Activated CD4-positive, alpha-beta T cell treated with anti-CD3 and anti-CD28 coated beads, Interleukin-2, Interleukin-6, amounts not matched to agents 100 ng/mL and 50 ng/mL, durations not matched to agents 16 hours and 8 hours (primary cell): Measurements from ENCODE around the gene KDM4E.
"Not testable (repeated sequence)": the region's sequence is repeated elsewhere in the genome, so short reads cannot be mapped to it uniquely, and the experiment has no call there.

Experiments
- DNase-seq: peaks from one replicate; pipeline ENCODE4 v3.0.0-alpha.2; 2020

Gene KDM4E

DNA sequence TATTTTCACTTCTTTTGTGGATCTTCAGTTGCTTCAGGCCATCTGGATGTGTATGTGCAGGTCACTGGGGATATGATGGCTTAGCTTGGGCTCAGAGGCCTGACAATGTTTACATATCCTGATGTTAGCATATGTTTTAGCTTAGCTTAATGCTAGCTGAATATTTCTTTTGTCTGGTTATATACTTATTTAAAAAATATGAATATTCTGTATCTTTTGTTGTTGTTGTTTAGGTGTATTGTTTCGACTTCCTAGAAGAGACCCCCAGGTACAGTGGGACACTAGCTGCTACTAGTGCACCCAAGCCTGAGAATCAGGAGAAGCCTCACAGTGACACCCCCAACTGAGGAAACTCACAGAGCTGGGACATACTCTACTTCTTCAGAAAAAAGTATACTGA, at the start of gene KDM4E:
TSS of gene KDM4E (plus strand) at position 301 of the 400 bp plus-strand sequence. CDS start 300 bp downstream, outside the sequence.
- no peak for DNase-seq

DNA sequence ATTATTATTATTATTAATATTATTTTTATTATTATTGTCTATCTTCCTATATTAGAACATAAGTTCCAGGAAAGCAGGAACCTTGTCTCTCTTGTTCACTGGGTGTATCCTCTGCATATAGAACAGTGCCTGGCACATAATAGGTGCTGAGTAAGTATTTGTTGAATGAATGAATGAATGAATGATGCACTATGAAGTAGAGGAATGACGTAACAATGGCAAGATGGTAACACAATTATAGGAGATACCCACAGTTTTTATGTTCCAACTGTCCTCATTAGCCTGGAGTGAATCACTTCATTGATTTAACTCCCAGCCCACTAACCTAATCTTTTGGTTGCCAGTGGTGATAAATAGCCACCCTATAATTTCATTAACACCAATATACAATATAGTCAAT, 49.5 kb upstream of the KDM4E start:
- DNase-seq: no peak

DNA sequence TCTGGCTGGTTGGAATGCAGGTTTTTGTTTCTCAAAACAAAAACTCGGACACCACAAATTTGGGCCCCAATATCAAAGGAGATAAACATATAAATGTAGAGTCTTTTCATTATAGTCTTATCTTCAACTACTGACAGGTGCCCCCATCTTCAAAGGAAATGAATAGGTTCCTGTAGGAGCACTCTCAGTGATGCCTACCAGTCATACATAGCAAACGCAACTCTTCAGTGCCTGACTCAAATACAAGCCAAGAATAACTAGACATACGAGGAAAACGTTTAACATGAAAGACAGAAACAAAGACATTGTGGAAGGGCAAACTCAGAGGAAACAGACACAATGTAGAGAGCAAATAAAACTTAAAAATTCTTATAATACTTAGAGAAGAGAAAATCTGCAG, 37.7 kb upstream of the KDM4E start:
- no peak for DNase-seq

DNA sequence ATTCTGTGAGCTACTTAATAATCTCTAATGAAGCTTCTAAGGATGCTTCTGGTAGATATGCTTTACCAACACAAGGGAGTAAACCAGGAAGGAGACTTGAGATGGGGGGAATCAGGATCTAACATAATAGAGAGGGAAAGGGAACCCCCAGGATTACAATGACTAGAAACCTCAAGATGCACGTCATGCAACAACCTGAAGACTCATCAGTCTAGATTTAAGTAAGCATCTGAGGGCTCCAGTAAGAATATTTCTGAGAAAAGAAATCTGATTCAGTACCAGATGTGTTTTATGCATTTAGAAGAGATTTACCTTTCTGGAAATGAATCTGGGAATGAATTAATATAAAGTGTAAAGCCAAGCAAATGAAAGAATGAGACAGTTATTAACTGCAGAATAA, 36.3 kb upstream of the KDM4E start:
- peak; percentile 40 for DNase-seq

DNA sequence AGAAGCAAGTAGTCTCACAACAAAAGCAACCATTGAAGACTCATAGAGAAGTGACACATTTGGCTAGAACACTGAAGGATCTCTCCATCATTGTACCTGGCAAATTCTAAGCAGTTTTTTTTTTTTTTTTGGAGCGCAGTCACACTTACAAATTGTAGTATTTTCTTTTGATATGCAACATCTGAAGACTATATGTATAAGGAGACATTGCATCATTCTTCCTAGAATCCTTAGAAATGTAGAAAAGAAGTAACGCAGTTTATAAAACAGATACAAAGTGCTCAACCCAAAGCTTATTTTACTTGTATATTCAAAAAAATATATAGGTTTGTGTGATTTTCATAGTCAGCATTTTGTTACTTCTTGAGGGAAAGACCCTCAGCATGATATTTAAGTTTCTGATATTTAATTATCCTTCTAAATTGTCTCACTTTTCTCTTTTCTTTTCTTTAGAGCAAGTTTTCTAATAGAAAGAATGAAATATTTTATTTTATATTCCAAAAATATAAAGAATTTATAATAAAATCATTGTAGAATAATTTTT, 31.6 kb upstream of the KDM4E start:
- no peak for DNase-seq

DNA sequence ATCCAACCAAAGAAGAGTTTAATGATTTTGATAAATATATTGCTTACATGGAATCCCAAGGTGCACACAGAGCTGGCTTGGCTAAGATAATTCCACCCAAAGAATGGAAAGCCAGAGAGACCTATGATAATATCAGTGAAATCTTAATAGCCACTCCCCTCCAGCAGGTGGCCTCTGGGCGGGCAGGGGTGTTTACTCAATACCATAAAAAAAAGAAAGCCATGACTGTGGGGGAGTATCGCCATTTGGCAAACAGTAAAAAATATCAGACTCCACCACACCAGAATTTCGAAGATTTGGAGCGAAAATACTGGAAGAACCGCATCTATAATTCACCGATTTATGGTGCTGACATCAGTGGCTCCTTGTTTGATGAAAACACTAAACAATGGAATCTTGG, 27.6 kb upstream of the KDM4E start:
- no peak for DNase-seq

DNA sequence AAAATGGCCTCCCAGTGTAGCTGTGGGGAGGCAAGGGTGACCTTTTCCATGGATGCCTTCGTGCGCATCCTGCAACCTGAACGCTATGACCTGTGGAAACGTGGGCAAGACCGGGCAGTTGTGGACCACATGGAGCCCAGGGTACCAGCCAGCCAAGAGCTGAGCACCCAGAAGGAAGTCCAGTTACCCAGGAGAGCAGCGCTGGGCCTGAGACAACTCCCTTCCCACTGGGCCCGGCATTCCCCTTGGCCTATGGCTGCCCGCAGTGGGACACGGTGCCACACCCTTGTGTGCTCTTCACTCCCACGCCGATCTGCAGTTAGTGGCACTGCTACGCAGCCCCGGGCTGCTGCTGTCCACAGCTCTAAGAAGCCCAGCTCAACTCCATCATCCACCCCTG, 26.8 kb upstream of the KDM4E start:
- no peak for DNase-seq

DNA sequence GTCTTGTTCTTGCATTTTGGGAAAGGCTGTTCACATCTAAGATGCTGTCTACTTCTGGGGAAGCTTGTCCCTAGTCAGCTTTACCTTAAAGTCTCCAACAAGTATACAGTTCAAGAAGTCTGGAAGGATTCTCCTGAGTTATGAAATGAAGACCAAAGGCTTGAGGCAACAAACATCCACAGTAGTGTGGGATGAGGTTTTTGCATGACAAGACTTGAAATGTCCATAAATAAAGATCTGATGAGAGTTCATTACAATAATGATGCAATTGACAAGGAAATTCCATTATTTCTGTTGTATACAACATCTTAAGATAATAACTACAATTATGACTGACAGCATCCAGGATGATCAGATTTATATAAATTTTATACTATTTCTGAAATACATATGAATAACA, 21.3 kb upstream of the KDM4E start:
- DNase-seq: no peak

DNA sequence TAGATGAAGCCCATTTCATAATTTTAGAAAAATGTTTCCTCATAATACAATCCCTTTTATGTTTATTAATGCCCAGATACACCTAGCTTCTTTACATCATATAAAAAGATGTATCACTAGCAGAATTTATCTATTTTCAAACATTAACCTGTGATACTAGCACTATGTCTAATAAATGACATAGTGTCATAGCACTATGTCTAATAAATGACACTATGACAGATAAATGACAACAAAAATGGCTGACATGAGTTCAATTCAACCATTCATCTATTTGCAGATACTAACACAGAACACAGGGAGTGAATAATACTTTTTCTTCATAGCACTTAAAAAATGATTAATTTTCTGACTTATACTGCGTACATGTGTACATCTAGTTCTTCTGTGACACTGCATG, 19.4 kb upstream of the KDM4E start:
- no peak for DNase-seq

DNA sequence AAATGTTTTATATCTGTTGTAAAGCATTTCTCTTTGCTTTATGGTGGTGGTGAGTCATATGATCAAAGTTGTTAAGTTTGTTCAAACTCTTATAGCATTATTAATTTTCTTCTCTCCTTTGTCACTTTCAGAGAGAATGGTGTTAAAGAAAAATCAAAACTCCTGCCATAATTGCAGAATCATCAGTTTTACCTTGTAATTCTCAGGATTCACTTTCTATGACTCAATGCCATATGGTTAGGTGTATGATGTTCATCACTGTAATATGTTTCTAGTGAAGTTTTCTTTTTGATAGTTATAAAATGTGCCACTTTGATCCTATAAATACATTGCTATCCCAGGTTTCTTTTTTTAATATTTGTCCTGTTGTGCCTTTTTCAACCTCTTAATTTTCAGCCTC, 13.7 kb upstream of the KDM4E start:
- no peak for DNase-seq

DNA sequence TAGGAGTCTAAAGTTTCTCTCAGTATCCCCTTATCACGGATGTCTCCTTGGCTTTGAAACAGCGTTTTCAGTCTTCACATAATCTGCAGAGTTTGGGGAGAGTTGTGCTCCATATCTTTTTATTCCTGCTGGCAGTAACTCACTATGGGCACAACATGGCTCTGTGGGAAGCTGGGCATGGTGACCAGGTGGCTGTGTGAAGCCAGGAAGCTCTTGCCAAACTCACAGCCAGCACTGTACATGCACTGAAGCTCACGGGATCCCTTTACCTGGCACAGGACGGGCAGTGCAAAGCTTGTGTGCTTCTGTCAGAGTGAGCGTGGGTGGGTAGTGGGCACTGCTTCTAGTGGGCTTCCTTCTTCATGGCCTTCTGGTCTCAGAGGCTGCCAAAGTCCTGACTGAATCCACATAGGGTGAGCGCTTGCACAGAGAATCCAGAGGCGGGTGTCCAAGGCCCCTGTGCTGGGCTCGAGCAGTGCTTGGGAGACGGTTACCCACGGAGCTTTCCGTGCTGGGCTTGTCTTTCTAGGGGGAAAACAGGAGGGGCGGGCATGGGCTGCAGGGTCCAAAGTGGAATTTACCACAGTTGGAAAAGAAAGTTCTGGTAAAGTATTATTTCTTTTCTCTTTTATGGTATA, 10.8 kb upstream of the KDM4E start:
- DNase-seq: no peak

DNA sequence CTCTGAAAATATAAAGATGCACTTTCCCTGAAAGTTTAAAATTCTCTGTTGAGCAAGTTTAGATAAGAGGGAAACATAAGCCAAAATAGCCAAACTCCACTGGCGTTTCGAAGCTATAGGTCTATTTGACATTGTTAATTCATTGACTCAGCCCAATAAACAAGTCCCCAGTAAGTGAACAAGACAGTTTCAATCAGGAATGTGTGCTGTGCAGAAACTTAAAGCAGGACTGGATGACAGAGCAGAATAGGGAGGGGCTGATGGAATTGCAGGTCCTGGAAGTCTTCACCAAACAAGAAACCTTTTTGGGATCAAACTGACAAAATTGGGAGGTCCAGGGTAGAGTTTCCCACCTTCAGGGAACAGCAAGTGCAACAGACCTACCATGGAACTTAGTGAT, 8.9 kb upstream of the KDM4E start:
- no peak for DNase-seq

DNA sequence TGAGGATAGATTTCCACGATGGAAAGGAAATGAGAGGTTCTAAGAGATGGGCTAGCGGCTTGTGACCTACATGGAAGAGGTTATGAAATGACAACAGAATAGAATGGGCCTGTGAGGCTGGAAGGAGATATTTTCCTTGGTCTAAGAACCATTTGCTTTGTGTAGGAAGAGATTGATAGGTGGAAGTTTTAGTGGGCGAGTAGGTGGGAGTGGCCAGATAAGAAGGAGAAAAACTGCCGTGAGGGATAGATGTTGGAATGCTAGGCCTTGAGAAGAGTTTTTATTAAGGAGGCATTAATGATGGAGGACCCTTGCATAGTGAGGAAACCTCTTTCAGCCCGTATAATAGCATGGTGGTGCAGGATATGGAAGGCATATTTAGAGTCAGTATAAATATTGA, 3.6 kb upstream of the KDM4E start:
- not testable (repeated sequence) for DNase-seq

DNA sequence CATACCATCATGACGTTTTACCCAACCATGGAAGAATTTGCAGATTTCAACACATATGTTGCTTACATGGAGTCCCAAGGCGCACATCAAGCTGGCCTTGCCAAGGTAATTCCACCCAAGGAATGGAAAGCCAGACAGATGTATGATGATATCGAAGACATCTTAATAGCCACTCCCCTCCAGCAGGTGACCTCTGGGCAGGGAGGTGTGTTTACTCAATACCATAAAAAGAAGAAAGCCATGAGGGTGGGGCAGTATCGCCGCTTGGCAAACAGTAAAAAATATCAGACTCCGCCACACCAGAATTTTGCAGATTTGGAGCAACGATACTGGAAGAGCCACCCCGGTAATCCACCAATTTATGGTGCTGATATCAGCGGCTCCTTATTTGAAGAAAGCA, 536 bp downstream of the KDM4E start:
- DNase-seq: not testable (repeated sequence)

DNA sequence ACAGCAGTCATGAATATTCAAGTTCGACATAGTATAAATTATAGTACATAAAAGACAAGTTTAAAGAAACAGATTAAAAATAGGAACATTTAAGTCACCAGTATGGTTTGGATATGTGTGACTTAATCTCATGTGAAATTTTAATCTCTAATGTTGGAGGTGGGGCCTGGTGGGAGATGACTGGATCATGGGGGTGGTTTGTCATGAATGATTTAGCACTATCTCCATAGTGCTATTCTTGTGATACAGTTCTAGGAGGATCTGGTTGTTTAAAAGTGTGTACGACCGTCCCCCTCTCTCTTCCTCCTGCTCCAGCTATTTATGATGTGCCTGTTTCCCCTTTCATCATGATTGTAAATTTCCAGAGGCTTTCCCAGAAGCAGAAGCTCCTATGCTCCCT, 3.3 kb downstream of the KDM4E start:
- DNase-seq: no peak

DNA sequence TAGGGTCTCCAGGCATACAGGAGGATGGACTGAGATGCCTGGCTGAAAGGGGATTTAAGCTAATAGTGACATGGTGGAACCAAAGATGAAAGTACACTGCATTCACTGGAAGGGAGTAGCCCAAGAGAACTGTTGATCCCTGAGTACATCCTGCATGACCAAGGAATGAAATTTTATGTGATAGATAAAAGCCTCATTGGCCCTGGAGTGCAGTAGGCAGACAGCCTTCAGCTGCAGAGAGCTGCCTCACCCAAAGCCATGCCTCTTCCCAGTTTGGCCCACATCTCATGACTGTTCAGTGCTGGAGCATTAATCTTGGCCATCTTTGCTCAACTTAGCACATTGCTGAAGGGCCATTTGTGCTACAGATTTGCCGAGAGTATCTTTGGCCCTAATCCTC, 8.0 kb downstream of the KDM4E start:
- DNase-seq: no peak

DNA sequence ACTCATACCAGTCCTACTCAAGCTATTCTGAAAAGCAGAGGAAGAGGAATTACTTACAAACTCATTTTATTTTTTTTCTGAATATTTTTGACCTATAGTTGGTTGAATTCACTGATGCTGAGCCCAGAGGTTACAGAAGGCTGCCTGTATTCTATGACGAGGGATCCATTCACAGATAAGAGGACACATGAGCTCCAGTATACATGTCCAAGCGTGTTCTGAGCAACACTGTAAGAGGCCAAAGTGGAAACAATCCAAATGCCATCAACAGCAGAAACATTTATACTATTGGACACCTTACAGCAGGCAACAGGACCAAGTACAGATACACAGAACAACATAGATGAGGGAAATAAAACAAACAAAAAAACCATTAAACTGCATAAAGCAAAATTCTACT, 10.3 kb downstream of the KDM4E start:
- no peak for DNase-seq

DNA sequence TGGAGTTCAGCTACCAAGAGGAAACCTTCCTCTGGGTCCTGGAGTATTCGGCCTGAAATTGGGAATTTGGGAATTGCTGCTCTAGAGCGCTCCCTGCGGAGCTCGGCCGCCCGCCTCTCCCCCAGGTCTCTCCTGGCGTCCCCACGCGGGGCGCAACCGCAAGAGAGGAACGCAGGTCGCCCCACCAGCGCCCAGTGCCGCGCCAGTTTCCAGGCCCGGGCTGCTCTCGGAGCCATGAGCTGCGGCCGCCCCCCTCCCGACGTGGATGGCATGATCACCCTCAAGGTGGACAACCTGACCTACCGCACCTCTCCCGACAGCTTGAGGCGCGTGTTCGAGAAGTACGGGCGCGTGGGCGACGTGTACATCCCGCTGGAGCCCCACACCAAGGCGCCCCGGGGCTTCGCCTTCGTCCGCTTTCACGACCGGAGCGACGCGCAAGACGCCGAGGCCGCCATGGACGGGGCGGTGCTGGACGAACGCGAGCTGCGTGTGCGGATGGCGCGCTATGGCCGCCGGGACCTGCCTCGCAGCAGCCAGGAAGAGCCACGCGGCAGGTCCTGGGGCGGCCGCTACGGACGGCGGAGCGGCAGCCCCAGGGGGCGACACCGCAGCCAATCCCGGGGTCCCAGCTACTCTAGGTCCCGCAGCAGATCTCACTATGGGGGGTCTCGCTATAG, 12.4 kb downstream of the KDM4E start:
- peak; percentile 7 for DNase-seq

DNA sequence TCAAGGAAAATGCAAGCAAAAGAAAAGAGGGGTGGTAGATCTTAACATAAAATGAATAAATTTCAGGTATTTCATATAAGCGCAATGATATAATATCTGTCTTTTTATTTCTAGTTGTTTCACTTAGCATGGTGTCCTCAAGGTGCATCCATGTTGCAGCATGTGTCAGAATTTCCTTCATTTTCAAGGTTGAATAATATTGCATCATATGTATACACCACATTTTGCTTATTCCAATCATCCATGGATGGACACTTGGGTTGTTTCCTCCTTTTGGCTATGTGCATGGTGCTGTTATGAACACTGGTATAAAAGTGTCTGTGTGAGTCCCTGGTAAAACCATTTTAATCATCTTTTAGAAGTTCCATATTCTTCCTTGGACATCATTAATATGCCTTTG, 17.2 kb downstream of the KDM4E start:
- no peak for DNase-seq

DNA sequence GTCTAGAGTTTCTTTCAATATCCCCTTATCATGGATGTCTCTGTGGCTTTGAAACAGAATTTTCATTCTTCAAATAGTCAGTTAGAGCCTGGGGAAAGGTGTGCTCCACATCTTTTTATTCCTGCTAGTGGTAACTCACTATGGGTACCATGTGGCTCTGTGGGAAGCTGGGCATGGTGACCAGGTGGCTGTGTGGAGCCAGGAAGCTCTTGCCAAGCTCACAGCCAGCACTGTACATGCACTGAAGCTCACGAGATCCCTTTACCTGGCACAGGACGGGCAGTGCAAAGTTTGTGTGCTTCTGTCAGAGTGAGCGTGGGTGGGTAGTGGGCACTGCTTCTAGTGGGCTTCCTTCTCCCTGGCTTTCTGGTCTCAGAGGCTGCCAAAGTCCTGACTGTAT, 17.8 kb downstream of the KDM4E start:
- no peak for DNase-seq

DNA sequence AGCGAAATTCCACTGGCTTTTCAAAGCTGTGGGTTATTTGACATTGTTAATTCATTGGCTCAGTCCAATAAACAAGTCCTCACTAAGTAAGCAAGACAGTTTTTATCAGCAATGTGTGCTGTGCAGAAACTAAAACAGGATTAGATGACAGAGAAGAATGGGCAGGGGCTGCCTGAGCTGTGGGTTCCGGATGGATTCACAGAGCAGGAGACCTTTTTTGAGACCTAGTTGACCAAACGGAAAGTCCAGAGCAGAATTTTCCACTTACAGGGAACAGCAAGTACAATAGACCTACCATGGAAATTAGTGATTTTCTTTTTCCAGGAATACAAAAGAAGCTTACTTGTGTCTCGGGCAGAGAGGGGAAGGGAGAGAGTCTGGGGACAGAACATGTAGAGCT, 19.0 kb downstream of the KDM4E start:
- DNase-seq: no peak

DNA sequence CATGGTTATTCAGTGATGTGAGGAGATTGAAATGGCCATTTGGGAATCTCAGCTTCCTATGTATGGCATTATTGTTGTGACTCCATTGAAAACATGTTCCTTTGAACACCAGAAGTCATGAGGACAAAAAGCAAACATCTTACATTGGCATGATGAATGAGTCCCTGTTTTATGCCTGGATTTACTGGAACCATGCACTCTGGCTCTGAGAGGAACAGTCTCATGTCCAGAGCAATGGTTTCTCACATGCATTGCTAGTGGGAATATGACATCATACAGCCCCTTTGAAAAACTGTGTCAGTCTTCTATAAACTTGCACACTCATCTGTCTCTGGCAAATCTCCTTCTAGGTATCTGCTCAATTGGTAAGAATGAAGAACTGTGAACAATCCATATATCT, 20.8 kb downstream of the KDM4E start:
- no peak for DNase-seq

DNA sequence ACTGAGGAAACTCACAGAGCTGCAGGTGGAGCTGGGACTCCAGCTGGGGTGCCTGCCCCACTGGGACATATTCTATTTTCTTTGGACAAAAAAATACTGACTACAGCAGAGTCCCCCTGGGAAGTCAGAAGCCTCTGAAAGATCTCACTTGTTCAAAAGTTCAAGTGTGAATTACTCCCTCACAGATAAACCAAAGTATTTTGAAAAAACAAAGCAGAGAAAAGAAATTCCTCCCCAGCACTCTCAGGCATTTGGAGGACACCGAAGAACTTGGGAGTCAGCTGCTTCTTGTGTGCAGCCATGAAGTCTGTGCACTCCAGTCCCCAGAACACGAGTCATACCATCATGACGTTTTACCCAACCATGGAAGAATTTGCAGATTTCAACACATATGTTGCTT, 24.1 kb downstream of the KDM4E start, which contains the start of gene KDM4F:
TSS of gene KDM4F (plus strand) at position 301 of the 400 bp plus-strand sequence.
- not testable (repeated sequence) for DNase-seq

DNA sequence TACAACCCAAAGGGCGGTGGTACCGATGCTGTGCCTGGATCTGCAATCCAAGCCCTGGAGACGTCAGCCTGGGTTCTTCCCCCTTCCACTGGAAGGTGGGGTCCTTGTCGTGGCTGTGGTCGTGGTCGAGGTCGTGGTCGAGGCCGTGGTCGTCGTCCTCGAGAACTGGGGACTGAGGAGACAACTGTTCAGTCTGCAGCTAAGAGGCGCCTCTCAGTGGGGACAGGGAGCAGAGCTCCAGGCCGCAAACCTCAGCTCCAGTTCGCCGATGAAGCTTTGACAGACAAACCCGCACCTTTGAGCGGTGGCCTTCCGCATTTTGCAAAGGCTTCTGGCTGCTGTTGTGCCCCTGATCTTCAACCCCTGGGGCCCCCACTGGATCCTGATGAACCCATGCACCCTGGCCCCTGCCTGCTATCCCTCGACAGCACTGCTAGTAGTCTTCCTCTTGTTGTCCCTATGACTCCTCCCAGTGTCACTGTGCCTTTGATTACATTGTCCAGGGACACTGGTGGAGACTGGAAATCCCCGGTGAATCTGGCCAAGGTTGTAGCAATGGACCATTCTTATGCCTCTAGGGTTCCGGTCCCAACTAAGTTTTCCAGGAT, 25.6 kb downstream of the KDM4E start:
- no peak for DNase-seq
